Parietal lobe (tissue), 2 donors: Measurements from ENCODE around the gene SRPRA. TPM values are rescaled to one million over a fixed set of nuclear protein-coding genes. Genes with fewer than 3 reads are reported as not detected.

Experiments
- small RNA-seq: library from RNA; depleted of rRNA; stranded (forward); fragments of <200 nt; gene quantifications from one replicate; pipeline ENCODE3, GENCODE V24; 2014; ENCODE audit warnings: low replicate concordance
- total RNA-seq: library from RNA; depleted of rRNA; stranded (reverse); fragments of >200 nt; gene quantifications from one replicate; pipeline ENCODE4 v1.2.3, GENCODE V29; 2014

Gene SRPRA
- 20.7 TPM for total RNA-seq

GRCh38 chr11:126268708-126269579 lies at the start of gene SRPRA, which contains the start of gene FOXRED1:
Gene SRPRA (minus strand): TSS chr11:126268895. CDS start chr11:126268804, 91 bp downstream.
Gene FOXRED1 (plus strand): TSS chr11:126269154. CDS start chr11:126269207, 53 bp downstream.

GRCh38 chr11:126303623-126304456 lies 35.1 kb upstream of the SRPRA start, which contains the start of gene DCPS:
Gene DCPS (plus strand): TSS chr11:126304060. CDS start chr11:126304081, 21 bp downstream.

GRCh38 chr11:126282736-126283591 lies 14.3 kb upstream of the SRPRA start, which contains the start of gene TIRAP:
Gene TIRAP (plus strand): TSS chr11:126283093. CDS start chr11:126290895, 7,802 bp downstream.

Small RNAs within 50 kb of the gene (small RNA-seq; reads per million reads assigned to genes)
- gene RN7SL351P = not detected
- gene RNU4-86P = not detected

Other genes with a start within 250 kb of the SRPRA start
- gene CDON, start 206.0 kb downstream of the SRPRA start, total RNA-seq = 72.9 TPM
- gene RPUSD4, start 57.2 kb downstream of the SRPRA start, total RNA-seq = 51.0 TPM
- gene FAM118B, start 57.1 kb downstream of the SRPRA start, total RNA-seq = 29.1 TPM
- 22.5 TPM for gene FOXRED1, start 259 bp upstream of the SRPRA start, total RNA-seq
- gene TIRAP, start 14.2 kb upstream of the SRPRA start, total RNA-seq = 3.8 TPM
- 5.3 TPM for gene DCPS, start 35.2 kb upstream of the SRPRA start, total RNA-seq
- 14.4 TPM for gene ST3GAL4, start 86.8 kb upstream of the SRPRA start, total RNA-seq